ENCODE results near the gene RINL.
A peak's percentile ranks its signal among the peaks of the same experiment; 100 is the strongest.

Gene RINL

GRCh38 chr19:38849147-38849859, 28.8 kb downstream of the RINL start:
- DNase-seq (ENCODE audit: low spot score) = peak; percentile 98

DNA sequence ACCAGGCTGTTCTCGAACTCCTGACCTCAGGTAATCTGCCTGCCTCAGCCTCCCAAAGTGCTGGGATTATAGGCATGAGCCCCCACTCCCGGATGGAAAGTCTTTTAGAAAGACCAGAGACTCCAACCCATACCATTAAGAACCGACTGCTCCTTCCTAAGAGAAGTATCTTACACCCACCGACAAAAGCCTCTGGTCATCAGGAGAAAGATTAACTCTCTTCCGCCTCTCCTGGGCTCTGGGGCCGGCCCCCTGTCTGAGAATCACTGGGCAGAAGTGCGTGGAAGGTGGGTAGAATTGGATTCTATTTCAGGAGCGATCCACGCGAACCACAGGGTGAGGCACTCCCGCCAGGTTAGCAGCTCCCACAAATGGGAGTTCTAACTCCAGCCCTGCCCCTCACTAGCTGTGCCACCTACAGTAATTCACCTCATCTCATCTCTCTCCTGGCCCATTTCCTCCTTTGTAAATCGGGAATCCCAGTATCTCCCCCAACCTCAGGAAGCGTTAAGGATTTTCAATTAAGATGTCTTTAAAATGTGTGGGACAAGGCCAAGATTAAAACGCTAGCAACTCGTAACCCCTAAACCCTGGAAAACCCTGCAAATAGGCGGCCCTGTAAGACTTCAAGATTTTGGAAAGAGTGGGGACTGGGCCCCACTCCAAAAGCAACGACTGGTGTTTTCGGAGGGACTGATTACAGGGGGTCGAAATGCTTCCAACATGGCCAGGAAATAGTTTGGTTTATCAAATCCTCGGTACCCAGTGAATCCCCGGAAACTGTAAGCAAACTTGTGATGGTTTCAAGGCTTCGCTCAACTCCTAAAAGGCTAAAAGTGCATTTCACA, 29.6 kb downstream of the RINL start:
- no peak for DNase-seq (ENCODE audit: low spot score)

- no peak for DNase-seq (ENCODE audit: low spot score)
Observed at GRCh38 chr19:38846097-38846496, 32.0 kb downstream of the RINL start.

DNA sequence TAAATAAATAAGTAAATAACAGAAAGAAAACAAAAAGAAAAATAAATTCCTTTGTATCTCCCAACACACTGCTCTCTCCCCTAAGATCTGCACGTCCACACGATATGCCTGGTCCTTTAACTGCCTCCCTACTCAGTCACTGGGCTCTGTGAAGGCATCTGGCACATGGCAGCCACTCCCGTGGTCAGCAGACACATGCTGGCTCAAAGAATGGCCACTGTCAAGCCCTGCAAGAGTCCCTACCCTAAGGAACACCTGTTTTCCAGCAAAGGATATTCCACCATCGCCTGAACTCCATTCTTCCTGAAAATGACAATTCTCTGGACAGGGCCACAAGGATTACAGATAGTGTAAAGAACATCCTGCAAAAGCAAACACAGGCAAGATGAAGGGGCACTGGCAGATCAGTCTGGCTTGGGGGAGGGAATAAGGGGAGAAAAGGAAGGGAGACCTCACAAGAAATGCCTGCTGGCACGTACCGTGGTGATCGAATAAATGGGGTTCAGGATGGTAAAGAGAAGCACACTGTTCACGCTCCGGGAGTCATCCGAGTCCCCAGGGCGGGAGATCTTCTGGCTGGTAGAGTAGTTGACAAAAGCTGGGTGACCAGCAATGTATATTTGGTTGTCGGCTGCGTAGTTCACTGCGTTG, 32.6 kb downstream of the RINL start:
- no peak for DNase-seq (ENCODE audit: low spot score)

- DNase-seq (ENCODE audit: low spot score) = no peak
Observed at GRCh38 chr19:38844093-38844686, 33.9 kb downstream of the RINL start.

GRCh38 chr19:38843175-38843758, 34.8 kb downstream of the RINL start:
- DNase-seq (ENCODE audit: low spot score) = no peak

- no peak for DNase-seq (ENCODE audit: low spot score)
Observed at GRCh38 chr19:38842439-38843174, 35.5 kb downstream of the RINL start.

GRCh38 chr19:38841787-38842438, 36.2 kb downstream of the RINL start:
- no peak for DNase-seq (ENCODE audit: low spot score)

DNA sequence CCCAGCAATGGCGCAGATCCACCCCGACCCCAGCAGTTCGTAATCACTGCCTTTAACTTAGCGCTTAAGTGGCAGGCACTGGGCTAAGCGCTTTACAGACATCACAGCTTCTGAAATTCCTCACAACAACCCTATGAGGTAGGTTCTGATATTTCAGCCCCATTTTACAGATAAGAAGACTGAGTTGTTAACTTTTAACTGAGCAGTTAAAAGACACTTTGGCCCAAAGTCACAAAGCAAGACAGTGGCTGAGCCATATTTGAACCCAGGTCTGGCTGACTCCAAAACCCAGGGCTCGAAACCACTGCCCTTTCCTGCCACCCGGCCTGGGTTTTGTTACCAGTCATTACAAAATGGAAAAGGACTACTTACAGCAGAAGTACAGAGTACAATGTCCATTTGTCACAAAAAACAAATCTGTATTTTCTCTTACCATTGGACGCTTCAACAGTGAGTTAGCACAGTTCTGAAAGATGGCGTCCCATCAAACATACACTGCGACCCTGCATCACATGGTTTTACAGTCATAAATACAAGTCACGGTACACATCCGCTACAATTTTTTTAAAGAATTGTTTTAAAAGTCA, 36.8 kb downstream of the RINL start:
- no peak for DNase-seq (ENCODE audit: low spot score)

DNA sequence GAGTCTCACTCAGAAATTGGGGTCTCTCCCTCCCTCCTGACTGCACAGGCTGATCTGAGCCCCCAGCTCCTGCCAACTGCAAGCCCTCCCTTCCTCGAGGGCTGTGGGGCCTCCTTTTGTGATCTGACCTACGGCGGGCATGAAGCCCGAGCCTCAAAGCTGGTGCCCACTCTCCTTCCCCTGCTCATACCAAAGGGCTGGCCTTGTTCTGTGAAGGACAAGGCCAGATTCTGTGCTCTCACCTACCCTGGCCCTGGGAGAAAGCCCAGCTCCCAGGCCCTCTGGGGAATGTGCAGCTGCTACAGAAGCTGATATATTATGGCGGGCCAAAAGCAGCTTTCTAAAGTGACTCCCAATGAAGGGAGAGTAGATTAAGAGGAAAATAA, 37.5 kb downstream of the RINL start:
- DNase-seq (ENCODE audit: low spot score) = no peak

- no peak for DNase-seq (ENCODE audit: low spot score)
Observed at GRCh38 chr19:38839816-38840582, 38.1 kb downstream of the RINL start.

GRCh38 chr19:38838986-38839761, 38.9 kb downstream of the RINL start:
- no peak for DNase-seq (ENCODE audit: low spot score)

DNA sequence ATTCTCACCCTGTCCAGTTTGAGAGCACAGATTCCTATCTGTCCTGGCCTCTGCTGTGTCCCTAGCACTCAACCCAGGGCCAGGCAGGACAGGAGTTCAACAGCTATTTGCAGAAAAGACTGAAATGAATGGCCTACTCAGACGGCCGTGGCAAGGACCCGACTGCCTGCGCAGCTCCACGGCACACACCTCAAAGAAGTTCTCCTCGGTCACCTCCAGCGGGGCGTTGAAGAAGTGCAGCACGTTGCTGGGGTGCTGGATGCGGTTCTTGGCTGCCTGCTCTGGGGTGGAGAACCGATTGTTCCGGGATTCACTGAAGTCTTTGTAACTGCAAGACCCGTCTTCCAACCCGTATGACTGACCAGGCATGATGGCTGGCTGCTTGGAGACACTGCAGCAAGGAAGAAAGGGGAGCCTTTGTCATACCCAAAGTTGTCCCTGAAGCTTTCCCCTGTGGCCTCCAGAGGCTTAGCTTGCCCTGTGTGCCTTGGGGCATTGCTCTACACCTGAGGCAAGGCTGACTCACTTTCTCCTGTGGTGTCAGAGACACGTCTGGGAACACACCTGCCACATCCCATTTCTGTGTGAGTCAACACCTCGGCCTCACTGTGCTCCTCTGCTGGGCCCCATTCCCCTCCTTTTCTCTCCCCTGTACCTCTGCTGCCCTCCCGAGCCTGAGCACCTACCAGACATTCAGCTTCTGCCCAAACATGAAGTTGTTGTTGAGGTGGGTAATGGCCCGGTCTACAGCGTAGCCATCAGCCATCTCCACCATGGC, 39.7 kb downstream of the RINL start:
- no peak for DNase-seq (ENCODE audit: low spot score)

- no peak for DNase-seq (ENCODE audit: low spot score)
Observed at GRCh38 chr19:38837656-38838121, 40.4 kb downstream of the RINL start.

- DNase-seq (ENCODE audit: low spot score) = no peak
Observed at GRCh38 chr19:38836983-38837626, 41.0 kb downstream of the RINL start.

DNA sequence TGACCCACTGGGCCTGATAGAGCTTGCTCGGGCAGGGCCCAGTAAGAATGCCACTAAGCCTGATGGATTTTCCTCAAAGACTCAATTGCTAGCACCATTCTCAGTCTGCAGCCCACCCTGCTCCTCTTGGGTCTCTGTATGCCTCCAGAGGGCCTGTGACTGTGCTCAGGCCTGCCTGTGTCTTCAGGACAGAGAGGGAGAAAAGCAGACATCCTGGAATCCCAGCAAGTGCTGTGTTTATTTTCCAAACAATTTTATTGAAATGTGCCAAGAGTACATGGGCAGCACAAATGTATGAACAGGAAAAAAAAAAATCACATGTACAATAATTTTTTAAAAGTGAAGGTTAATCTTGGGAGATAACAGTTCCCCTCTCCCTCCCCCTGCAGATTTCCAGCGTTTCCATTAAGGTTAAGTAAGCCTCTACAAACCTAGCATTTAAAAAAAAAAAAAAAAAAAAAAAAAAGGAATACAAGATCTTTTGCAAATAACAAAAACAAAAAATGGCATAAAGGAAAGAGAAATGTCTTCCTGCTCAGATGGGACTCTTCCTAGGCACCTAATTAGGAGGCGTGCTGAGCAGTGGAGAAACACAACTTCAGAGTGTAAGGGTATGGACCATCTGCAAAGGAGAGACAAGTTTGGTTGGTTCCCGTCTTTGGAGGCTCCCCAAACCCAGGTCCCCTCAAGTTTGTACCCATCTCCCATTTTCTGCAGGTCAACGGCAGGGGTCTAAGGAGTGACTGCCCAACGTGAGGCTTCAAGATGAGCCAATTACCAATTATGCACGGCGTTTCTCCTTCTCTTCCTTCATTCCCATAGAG, 41.7 kb downstream of the RINL start:
- no peak for DNase-seq (ENCODE audit: low spot score)

- no peak for DNase-seq (ENCODE audit: low spot score)
Observed at GRCh38 chr19:38834590-38834989, 43.5 kb downstream of the RINL start.

Data from D341Med (cell line).